Bronchial epithelial cell (primary cell): ENCODE measurements around the gene WWC2. TPM values are rescaled to one million over a fixed set of nuclear protein-coding genes. Genes with fewer than 3 reads are reported as not detected.

Experiments used
- DNase-seq: peaks from one replicate; pipeline ENCODE4 v3.0.0-alpha.2; 2010; ENCODE audit warnings: low read depth
- FAIRE-seq: peaks from 2 replicates; lab custom pipeline; 2011; peaks lifted over from hg19 to GRCh38; lab: Jason Lieb, UNC
- H3K27me3 ChIP-seq: 2 replicates; pipeline ENCODE4 v1.5.1; 2011; ENCODE audit warnings: low read length; ENCODE audit not compliant: control insufficient read depth, insufficient read depth
- H3K36me3 ChIP-seq: 2 replicates; pipeline ENCODE4 v1.5.1; 2011; ENCODE audit warnings: low read length; ENCODE audit not compliant: control insufficient read depth, insufficient read depth
- H3K4me3 ChIP-seq: 2 replicates; pipeline ENCODE4 v1.5.1; 2011; ENCODE audit warnings: mild to moderate bottlenecking, low read depth, low read length, control low read depth
- total RNA-seq: library from RNA; depleted of rRNA; stranded (reverse); fragments of >200 nt; gene quantifications from 2 replicates; pipeline ENCODE4 v1.2.1, GENCODE V29; 2014
- TF ChIP-seq, protein P1 (sequence below): IDR thresholded peaks from 2 replicates; pipeline ENCODE4 v1.5.1; 2011; ENCODE audit warnings: mild to moderate bottlenecking, moderate library complexity, low read length, control low read depth, inconsistent platforms; ENCODE audit not compliant: insufficient read depth, severe bottlenecking

The WWC2 gene
- total RNA-seq, 1 donor from 2014 or later, result 13.2 TPM

DNA sequence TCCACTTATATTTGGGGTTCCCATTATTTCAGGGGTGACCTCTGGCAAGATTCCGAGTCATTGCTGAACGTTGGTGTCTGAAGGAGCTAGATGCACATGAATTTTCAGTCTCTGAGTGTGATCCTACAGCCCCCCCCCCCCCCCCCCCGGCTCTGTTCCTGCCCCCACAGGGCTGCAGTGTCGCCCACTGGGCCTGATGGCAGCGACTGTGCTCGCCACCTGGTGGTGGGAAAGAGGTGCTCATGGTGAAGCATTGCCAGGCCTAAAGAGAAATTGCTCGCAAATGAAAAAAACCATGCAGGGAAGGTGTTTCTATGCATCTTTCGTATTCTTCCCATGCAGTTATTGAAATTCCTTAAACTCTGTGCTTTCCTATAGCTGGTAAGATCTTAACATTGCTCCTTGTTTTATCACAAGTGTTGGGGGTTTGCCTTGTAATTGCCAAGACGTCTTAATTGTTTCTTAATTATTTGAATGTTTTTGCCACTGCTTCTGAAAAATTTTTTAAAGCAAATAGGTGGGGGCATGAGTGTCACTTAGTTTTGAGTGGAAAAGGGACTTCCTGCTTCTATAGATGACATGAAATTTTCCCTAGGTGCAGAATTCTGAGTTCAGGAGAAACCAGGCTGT lies 157.8 kb downstream of the WWC2 start:
- no peaks in the 10 kb centered on the region for H3K27me3 ChIP-seq
- peaks cover 4% of the 10 kb centered on the region for H3K36me3 ChIP-seq
- no peak overlapping the region for H3K4me3 ChIP-seq
- FAIRE-seq (no peak), DNase-seq (peak; percentile 20)
- TF ChIP-seq, protein P1, sequence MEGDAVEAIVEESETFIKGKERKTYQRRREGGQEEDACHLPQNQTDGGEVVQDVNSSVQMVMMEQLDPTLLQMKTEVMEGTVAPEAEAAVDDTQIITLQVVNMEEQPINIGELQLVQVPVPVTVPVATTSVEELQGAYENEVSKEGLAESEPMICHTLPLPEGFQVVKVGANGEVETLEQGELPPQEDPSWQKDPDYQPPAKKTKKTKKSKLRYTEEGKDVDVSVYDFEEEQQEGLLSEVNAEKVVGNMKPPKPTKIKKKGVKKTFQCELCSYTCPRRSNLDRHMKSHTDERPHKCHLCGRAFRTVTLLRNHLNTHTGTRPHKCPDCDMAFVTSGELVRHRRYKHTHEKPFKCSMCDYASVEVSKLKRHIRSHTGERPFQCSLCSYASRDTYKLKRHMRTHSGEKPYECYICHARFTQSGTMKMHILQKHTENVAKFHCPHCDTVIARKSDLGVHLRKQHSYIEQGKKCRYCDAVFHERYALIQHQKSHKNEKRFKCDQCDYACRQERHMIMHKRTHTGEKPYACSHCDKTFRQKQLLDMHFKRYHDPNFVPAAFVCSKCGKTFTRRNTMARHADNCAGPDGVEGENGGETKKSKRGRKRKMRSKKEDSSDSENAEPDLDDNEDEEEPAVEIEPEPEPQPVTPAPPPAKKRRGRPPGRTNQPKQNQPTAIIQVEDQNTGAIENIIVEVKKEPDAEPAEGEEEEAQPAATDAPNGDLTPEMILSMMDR, result peak; percentile 79

DNA sequence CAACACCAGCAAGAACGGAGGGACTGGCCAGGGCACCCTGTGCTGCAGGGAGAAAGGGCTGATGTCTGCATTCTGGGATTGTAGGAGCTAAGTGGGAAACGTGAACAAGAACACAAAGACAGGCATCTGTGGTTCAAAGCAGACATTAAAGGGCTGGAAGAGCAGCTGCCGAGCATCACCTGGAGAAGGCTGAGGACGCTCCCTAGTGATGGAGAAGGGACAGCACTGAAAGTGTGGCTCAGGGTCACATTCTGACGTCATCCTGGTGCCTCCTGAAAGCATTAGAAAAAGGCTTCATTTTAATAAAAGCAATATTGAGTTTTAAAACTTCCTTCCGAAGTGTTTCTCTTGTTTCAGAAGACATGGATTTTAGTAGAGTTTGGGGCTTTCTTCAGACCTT lies 158.8 kb downstream of the WWC2 start:
- H3K4me3 ChIP-seq, result no peak overlapping the region
- peaks cover 2% of the 10 kb centered on the region for H3K36me3 ChIP-seq
- TF ChIP-seq, protein P1, result no peak
- H3K27me3 ChIP-seq, result no peaks in the 10 kb centered on the region
- FAIRE-seq, result no peak
- DNase-seq, result no peak

DNA sequence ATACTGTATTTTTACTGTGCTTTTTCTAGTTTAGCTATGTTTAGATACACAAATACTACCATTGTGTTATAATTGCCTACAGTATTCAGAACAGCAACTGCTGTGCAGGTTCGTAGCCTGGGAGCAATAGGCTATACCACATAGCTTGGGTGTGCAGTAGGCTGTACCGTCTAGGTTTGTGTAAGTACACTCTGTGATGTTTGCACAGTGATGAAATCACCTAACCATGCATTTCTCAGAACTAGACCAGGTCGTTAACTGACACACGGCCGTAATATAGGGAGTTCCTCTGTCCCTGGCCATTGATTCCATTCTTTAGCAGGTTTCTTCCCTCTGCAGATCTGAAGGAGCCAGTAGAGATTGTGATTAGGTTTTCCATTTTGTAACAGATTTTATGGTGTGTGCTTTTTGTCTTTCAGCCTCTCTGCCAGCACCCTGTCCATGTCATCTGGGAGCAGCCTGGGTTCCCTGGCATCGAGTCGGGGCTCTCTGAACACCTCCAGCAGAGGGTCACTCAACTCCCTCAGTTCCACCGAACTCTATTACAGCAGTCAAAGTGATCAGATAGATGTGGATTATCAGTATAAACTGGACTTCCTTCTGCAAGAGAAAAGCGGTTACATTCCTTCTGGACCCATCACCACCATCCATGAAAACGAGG lies 161.6 kb downstream of the WWC2 start:
- DNase-seq, result peak; percentile 50
- TF ChIP-seq, protein P1, result no peak
- FAIRE-seq, result no peak
- peaks cover 2% of the 10 kb centered on the region for H3K36me3 ChIP-seq
- no peak overlapping the region for H3K4me3 ChIP-seq
- no peaks in the 10 kb centered on the region for H3K27me3 ChIP-seq

DNA sequence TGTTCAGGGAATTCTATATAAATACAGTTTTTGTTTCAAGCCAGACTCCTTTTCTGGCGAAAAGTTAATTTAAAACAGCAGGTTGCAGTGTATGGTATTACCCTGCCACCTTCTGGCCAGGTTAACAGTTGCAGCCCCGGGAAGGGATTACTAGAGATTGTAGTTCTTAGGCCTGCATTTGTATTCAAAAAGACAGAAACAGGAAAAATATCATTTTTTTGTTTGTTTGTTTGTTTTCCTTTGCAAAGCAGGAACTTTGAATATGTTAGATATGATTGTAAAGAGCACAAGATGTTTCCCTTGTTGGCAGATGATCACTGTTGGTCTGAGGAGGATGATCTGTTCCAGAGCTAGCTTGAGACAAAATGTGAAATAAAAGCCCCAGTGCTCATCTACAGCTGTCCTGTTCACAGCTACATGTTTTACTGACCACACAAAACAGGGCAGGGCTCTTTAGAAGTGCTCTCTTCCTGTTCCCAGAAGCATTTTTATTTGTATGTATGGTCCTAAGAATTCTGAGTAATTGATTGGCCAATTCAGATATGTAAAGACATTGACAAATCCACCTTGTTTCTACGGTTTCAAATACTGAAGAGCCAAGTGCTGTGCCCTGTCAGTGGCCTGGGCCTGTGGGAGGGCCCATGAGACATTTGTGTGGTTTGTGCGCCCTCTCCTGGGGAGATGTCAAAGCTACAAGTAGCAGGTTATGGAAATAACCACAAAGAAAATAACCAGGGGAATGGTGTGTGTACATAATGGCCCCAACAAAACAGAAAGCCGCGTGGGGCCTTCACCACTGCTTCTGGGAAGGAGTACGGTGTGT lies 163.1 kb downstream of the WWC2 start:
- TF ChIP-seq, protein P1, result peak; percentile 76
- Histone ChIP-seq H3K27me3 (no peaks in the 10 kb centered on the region), H3K4me3 (no peak overlapping the region), H3K36me3 (peaks cover 2% of the 10 kb centered on the region)
- no peak for FAIRE-seq
- peak; percentile 68 for DNase-seq

DNA sequence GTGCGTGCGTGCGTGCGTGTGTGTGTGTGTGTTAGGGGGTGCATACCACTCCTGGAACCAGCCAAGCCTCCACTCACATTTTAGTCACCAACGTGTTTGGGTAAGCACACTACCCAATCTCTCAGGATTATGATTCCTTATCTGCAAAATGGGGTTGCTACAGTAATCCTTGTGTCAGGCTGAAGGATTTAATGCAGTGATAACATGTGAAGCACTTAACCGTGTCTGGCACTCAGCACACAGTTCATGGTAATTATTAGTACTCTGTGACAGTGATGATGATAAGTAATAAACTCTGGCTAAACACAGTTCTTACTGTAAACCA lies 163.7 kb downstream of the WWC2 start:
- Histone ChIP-seq H3K27me3 (no peaks in the 10 kb centered on the region), H3K4me3 (no peak overlapping the region), H3K36me3 (peaks cover 2% of the 10 kb centered on the region)
- TF ChIP-seq, protein P1, result no peak
- no peak for FAIRE-seq
- no peak for DNase-seq
